CD4-positive, alpha-beta T cell (primary cell): ENCODE data around the gene HOMER3. TPM values are rescaled to one million over a fixed set of nuclear protein-coding genes. Genes with fewer than 3 reads are reported as not detected.

Experiments
- ATAC-seq: fragments of 200-7000 bp; cut with Tn5 transposase; one replicate; pipeline ENCODE4 v1.10.0; 2022; ENCODE audit warnings: mild to moderate bottlenecking; ENCODE audit not compliant: poor library complexity
- CTCF ChIA-PET: fragments of 350-600 bp; sonication (Branson Sonifier 250); formaldehyde crosslinking; loops from one replicate; lab custom pipeline; 2021; ENCODE audit warnings: antibody characterized with exemption, inconsistent platforms; lab: Charles Lee
- POLR2A ChIA-PET: fragments of 350-600 bp; sonication (Branson Sonifier 250); formaldehyde crosslinking; loops from one replicate; lab custom pipeline; 2021; ENCODE audit warnings: antibody characterized with exemption, inconsistent platforms; lab: Charles Lee
- DNase-seq, 14 experiments: peaks; one replicate each; pipeline ENCODE4 v3.0.0-alpha.2; 2013 to 2020; ENCODE audit warnings: mixed read lengths in 2 of 14
- H3K27ac ChIP-seq, 2 donors: one replicate each; pipeline versions ENCODE4 v1.5.1 to v1.7.0; 2013; ENCODE audit warnings: low read length in 2 of 2, low read depth in 1 of 2, mild to moderate bottlenecking in 1 of 2
- H3K27me3 ChIP-seq, 2 experiments: 1 replicate in 1 of 2; 2 replicates in 1 of 2; pipeline versions ENCODE4 v1.6.1 to v1.7.0; 2013; ENCODE audit warnings: low read length in 2 of 2, control low read depth in 1 of 2, mild to moderate bottlenecking in 1 of 2, moderate library complexity in 1 of 2; ENCODE audit not compliant: insufficient read depth in 2 of 2, control insufficient read depth in 1 of 2
- H3K36me3 ChIP-seq: one replicate; pipeline ENCODE4 v1.6.1; 2013; ENCODE audit warnings: low read length, control low read depth; ENCODE audit not compliant: insufficient read depth
- H3K4me1 ChIP-seq: one replicate; pipeline ENCODE4 v1.6.1; 2013; ENCODE audit warnings: low read length, control low read depth; ENCODE audit not compliant: insufficient read depth
- H3K4me3 ChIP-seq: one replicate; pipeline ENCODE4 v1.5.1; 2013; ENCODE audit warnings: mild to moderate bottlenecking, low read length, moderate library complexity
- H3K9me3 ChIP-seq, 2 experiments: 1 replicate in 1 of 2; 2 replicates in 1 of 2; pipeline versions ENCODE4 v1.6.1 to v1.7.0; 2013; ENCODE audit warnings: low read length in 2 of 2, mild to moderate bottlenecking in 2 of 2, control low read depth in 1 of 2, moderate library complexity in 1 of 2; ENCODE audit not compliant: control insufficient read depth in 1 of 2, insufficient read depth in 1 of 2
- H3K27ac Mint-ChIP-seq: one replicate; pipeline ENCODE4 v1.8.0; 2020; ENCODE audit warnings: mixed read lengths
- H3K27me3 Mint-ChIP-seq: one replicate; pipeline ENCODE4 v1.8.0; 2021; ENCODE audit warnings: mixed read lengths
- H3K36me3 Mint-ChIP-seq: one replicate; pipeline ENCODE4 v1.8.0; 2021; ENCODE audit warnings: low read depth, mixed read lengths
- H3K4me1 Mint-ChIP-seq: one replicate; pipeline ENCODE4 v1.8.0; 2021; ENCODE audit warnings: low read depth, mixed read lengths
- H3K4me3 Mint-ChIP-seq: one replicate; pipeline ENCODE4 v1.8.0; 2020; ENCODE audit warnings: mild to moderate bottlenecking, mixed read lengths
- H3K9me3 Mint-ChIP-seq: one replicate; pipeline ENCODE4 v1.8.0; 2020; ENCODE audit warnings: mixed read lengths
- CTCF ChIP-seq: fragments of 200-600 bp; IDR thresholded peaks from one replicate; pipeline ENCODE4 v1.8.0; 2022; ENCODE audit warnings: antibody characterized with exemption, mild to moderate bottlenecking
- intact Hi-C, 2 experiments: fragments of 100-400 bp; cut with DNase I in 1 of 2; cut with micrococcal nuclease in 1 of 2; formaldehyde crosslinking; loops; one replicate each; pipeline versions ENCODE4 v1.15.1 to v1.9.0; 2023 to 2025; cut with DNase I, micrococcal nuclease
- total RNA-seq, 174 experiments: library from RNA in 2 of 174; stranded (reverse) in 2 of 174; gene quantifications; one replicate each; pipeline ENCODE4 v1.2.3 and lab custom pipeline; 2021 to 2026

HOMER3 gene
- total RNA-seq, 2 experiments from 2014 or later = 1.1 TPM

GRCh38 chr19:18975869-18976268, 34.9 kb upstream of the HOMER3 start:
- Mint-ChIP-seq H3K9me3 (no peaks in the 10 kb centered on the region), H3K27ac (no peak overlapping the region), H3K4me3 (no peak overlapping the region), H3K4me1 (no peaks in the 10 kb centered on the region), H3K27me3 (peaks cover 10% of the 10 kb centered on the region), H3K36me3 (no peaks in the 10 kb centered on the region)
- H3K36me3 ChIP-seq = no peaks in the 10 kb centered on the region
- no peaks in the 10 kb centered on the region for H3K4me1 ChIP-seq
- intact Hi-C loops = no loop called here
- CTCF ChIA-PET = no interaction called here
- TF ChIP-seq CTCF = no peak
- POLR2A ChIA-PET = no interaction called here
- no peak overlapping the region for H3K4me3 ChIP-seq
- DNase-seq = no peak
- ATAC-seq = no peak
- H3K9me3 ChIP-seq = no peaks in the 10 kb centered on the region
- peaks cover 0 to 4% of the 10 kb centered on the region in 2 experiments for H3K27me3 ChIP-seq
- H3K27ac ChIP-seq = no peak overlapping the region

- intact Hi-C loops = no loop called here
- Histone ChIP-seq H3K27ac (no peak overlapping the region), H3K4me1 (no peaks in the 10 kb centered on the region), H3K9me3 (no peaks in the 10 kb centered on the region), H3K27me3 (peaks cover 0 to 4% of the 10 kb centered on the region in 2 experiments), H3K4me3 (no peak overlapping the region), H3K36me3 (no peaks in the 10 kb centered on the region)
- ChIA-PET POLR2A (no interaction called here), CTCF (no interaction called here)
- H3K4me1 Mint-ChIP-seq = no peaks in the 10 kb centered on the region
- H3K4me3 Mint-ChIP-seq = no peak overlapping the region
- H3K27me3 Mint-ChIP-seq = peaks cover 9% of the 10 kb centered on the region
- ATAC-seq (no peak), DNase-seq (no peak)
- no peak overlapping the region for H3K27ac Mint-ChIP-seq
- no peak for TF ChIP-seq CTCF
- no peaks in the 10 kb centered on the region for H3K9me3 Mint-ChIP-seq
- no peaks in the 10 kb centered on the region for H3K36me3 Mint-ChIP-seq
Measured at GRCh38 chr19:18975011-18975410, 34.0 kb upstream of the HOMER3 start.

GRCh38 chr19:18972851-18973250, 31.8 kb upstream of the HOMER3 start:
- Histone ChIP-seq H3K9me3 (peaks cover 0 to 3% of the 10 kb centered on the region in 2 experiments), H3K4me3 (no peak overlapping the region), H3K27ac (no peak overlapping the region), H3K36me3 (no peaks in the 10 kb centered on the region), H3K27me3 (peaks cover 0 to 4% of the 10 kb centered on the region in 2 experiments), H3K4me1 (no peaks in the 10 kb centered on the region)
- H3K9me3 Mint-ChIP-seq = no peaks in the 10 kb centered on the region
- no peak for ATAC-seq
- H3K4me3 Mint-ChIP-seq = no peak overlapping the region
- no peak for DNase-seq
- H3K36me3 Mint-ChIP-seq = no peaks in the 10 kb centered on the region
- H3K4me1 Mint-ChIP-seq = no peaks in the 10 kb centered on the region
- TF ChIP-seq CTCF = no peak
- peaks cover 9% of the 10 kb centered on the region for H3K27me3 Mint-ChIP-seq
- no peak overlapping the region for H3K27ac Mint-ChIP-seq
- CTCF ChIA-PET = interaction anchor here (1.2 kb wide), 1 partner anchor 173 kb away, joined by 4 read pairs; no protein-coding TSS in a partner anchor
- POLR2A ChIA-PET = no interaction called here
- intact Hi-C loops = no loop called here
